ENCODE results near the gene DNAJB2. TPM values are rescaled to one million over a fixed set of nuclear protein-coding genes. Genes with fewer than 3 reads are reported as not detected.

The DNAJB2 gene
- total RNA-seq, 1 experiment from 2014 or later: 66.2 TPM

DNA sequence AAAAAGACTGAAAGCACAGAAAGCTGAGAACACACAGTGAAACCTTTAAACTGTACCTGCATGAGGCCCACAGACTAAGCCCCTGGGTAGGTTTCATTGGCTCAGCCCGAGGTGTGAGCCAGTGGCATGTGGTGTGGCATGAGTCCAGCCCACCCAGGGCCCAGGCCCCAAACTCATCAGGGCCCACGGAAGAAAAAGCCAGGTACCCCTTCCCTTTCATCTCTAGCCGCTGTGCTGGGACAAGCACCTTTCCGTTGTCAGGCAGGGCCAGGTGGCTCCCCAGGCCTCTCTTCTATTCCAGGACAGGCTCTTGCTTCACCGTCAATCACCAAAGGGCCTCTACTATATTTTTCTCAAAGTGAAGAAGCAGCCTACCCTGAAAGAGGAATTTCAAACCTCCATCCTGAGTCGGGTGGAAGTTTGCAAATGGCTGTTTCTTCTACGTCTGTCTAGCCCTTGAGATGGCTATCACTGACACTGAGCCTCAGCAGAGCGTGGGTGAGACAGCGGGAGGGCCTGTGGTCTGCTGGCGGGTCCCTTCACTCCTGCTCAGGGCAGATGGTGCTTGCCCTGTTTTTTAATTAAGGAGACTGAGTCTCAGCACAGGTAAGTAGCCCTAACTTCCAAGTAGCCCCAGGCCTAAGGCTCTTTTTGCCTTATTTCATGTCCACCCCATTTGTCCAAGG lies 8.6 kb downstream of the DNAJB2 start:
- Histone ChIP-seq H3K9me3 (ENCODE audit: control insufficient read depth, insufficient read depth, low read depth, low read length) (no peaks in the 10 kb centered on the region), H3K27me3 (ENCODE audit: control insufficient read depth, insufficient read depth, low read length) (no peaks in the 10 kb centered on the region), H3K4me1 (ENCODE audit: control insufficient read depth, insufficient read depth, low read length) (peaks cover 4% of the 10 kb centered on the region; the same call in 1 of the 2 replicates), H3K4me3 (ENCODE audit: low read depth in 2 of 2, low read length in 2 of 2) (no peak overlapping the region), H3K27ac (ENCODE audit: low read length) (no peak overlapping the region), H3K36me3 (ENCODE audit: control insufficient read depth, insufficient read depth, low read length) (no peaks in the 10 kb centered on the region)
- TF ChIP-seq POLR2AphosphoS5 (IDR thresholded peaks at IDR 0.05; ENCODE audit: low read depth, low read length): no peak; the same call in 1 of the 2 replicates
- TF ChIP-seq, protein P1, sequence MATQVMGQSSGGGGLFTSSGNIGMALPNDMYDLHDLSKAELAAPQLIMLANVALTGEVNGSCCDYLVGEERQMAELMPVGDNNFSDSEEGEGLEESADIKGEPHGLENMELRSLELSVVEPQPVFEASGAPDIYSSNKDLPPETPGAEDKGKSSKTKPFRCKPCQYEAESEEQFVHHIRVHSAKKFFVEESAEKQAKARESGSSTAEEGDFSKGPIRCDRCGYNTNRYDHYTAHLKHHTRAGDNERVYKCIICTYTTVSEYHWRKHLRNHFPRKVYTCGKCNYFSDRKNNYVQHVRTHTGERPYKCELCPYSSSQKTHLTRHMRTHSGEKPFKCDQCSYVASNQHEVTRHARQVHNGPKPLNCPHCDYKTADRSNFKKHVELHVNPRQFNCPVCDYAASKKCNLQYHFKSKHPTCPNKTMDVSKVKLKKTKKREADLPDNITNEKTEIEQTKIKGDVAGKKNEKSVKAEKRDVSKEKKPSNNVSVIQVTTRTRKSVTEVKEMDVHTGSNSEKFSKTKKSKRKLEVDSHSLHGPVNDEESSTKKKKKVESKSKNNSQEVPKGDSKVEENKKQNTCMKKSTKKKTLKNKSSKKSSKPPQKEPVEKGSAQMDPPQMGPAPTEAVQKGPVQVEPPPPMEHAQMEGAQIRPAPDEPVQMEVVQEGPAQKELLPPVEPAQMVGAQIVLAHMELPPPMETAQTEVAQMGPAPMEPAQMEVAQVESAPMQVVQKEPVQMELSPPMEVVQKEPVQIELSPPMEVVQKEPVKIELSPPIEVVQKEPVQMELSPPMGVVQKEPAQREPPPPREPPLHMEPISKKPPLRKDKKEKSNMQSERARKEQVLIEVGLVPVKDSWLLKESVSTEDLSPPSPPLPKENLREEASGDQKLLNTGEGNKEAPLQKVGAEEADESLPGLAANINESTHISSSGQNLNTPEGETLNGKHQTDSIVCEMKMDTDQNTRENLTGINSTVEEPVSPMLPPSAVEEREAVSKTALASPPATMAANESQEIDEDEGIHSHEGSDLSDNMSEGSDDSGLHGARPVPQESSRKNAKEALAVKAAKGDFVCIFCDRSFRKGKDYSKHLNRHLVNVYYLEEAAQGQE (IDR thresholded peaks at IDR 0.05; ENCODE audit: insufficient read depth in 1 of 2, low read depth in 2 of 2, low read length in 1 of 2): no peak
- no peak for TF ChIP-seq TCF7L2 (IDR thresholded peaks at IDR 0.05; ENCODE audit: low read depth, low read length)
- TF ChIP-seq, protein P2, sequence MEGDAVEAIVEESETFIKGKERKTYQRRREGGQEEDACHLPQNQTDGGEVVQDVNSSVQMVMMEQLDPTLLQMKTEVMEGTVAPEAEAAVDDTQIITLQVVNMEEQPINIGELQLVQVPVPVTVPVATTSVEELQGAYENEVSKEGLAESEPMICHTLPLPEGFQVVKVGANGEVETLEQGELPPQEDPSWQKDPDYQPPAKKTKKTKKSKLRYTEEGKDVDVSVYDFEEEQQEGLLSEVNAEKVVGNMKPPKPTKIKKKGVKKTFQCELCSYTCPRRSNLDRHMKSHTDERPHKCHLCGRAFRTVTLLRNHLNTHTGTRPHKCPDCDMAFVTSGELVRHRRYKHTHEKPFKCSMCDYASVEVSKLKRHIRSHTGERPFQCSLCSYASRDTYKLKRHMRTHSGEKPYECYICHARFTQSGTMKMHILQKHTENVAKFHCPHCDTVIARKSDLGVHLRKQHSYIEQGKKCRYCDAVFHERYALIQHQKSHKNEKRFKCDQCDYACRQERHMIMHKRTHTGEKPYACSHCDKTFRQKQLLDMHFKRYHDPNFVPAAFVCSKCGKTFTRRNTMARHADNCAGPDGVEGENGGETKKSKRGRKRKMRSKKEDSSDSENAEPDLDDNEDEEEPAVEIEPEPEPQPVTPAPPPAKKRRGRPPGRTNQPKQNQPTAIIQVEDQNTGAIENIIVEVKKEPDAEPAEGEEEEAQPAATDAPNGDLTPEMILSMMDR (IDR thresholded peaks at IDR 0.05): no peak
- no peak for TF ChIP-seq SIN3A (IDR thresholded peaks at IDR 0.05; ENCODE audit: borderline replicate concordance, insufficient read depth, low read depth, low read length)
- no peak for DNase-seq (ENCODE audit: low read depth, low spot score)
- ChIA-PET POLR2A (no interaction called here), CTCF (no interaction called here)
- intact Hi-C loops (cut with micrococcal nuclease; ENCODE audit: unreplicated experiment) (no loop called here), in situ Hi-C loops (cut with HindIII; ENCODE audit: low pct_unique_long_range_greater_than_20kb, low sequenced_read_pairs) (no loop called here)
- no peak for ATAC-seq
- BruUV-seq (replicated peaks): no TSS peak

GRCh38 chr2:219289195-219289536 lies 10.0 kb downstream of the DNAJB2 start:
- Histone ChIP-seq H3K4me1 (ENCODE audit: control insufficient read depth, insufficient read depth, low read length) (peaks cover 4% of the 10 kb centered on the region; the same call in 1 of the 2 replicates), H3K27me3 (ENCODE audit: control insufficient read depth, insufficient read depth, low read length) (no peaks in the 10 kb centered on the region), H3K27ac (ENCODE audit: low read length) (no peak overlapping the region), H3K36me3 (ENCODE audit: control insufficient read depth, insufficient read depth, low read length) (no peaks in the 10 kb centered on the region), H3K9me3 (ENCODE audit: control insufficient read depth, insufficient read depth, low read depth, low read length) (no peaks in the 10 kb centered on the region), H3K4me3 (ENCODE audit: low read depth in 2 of 2, low read length in 2 of 2) (no peak overlapping the region)
- ChIA-PET CTCF (no interaction called here), POLR2A (no interaction called here)
- TF ChIP-seq POLR2AphosphoS5 (IDR thresholded peaks at IDR 0.05; ENCODE audit: low read depth, low read length): no peak
- no peak for TF ChIP-seq SIN3A (IDR thresholded peaks at IDR 0.05; ENCODE audit: borderline replicate concordance, insufficient read depth, low read depth, low read length)
- TF ChIP-seq, protein P2 (IDR thresholded peaks at IDR 0.05): no peak
- no peak for TF ChIP-seq TCF7L2 (IDR thresholded peaks at IDR 0.05; ENCODE audit: low read depth, low read length)
- ATAC-seq (no peak), DNase-seq (ENCODE audit: low read depth, low spot score) (no peak)
- intact Hi-C loops (cut with micrococcal nuclease; ENCODE audit: unreplicated experiment): no loop called here
- in situ Hi-C loops (cut with HindIII; ENCODE audit: low pct_unique_long_range_greater_than_20kb, low sequenced_read_pairs): no loop called here
- no TSS peak for BruUV-seq (replicated peaks)

Measured in Panc1 (cell line).